ENCODE measurements around the gene SRMS. TPM values are rescaled to one million over a fixed set of nuclear protein-coding genes. Genes with fewer than 3 reads are reported as not detected.

SRMS gene
- total RNA-seq, 1 experiment from 2014 or later: 0.79 TPM

- Histone ChIP-seq H3K79me2 (ENCODE audit: insufficient read depth, low read length) (no peaks in the 10 kb centered on the region), H4K91ac (ENCODE audit: insufficient read length, low read depth, low read length) (no peak overlapping the region), H2BK120ac (ENCODE audit: low read depth, low read length, poor library complexity, severe bottlenecking) (no peak overlapping the region), H3K79me1 (ENCODE audit: insufficient read depth, low read depth, low read length, poor library complexity, severe bottlenecking) (no peaks in the 10 kb centered on the region), H4K5ac (ENCODE audit: insufficient read length, low read depth, low read length) (no peak overlapping the region), H4K8ac (replicated peaks; ENCODE audit: insufficient read length, low read depth, low read length) (no peak overlapping the region), H4K20me1 (ENCODE audit: control insufficient read depth, insufficient read depth, insufficient read length) (no peaks in the 10 kb centered on the region), H3K56ac (ENCODE audit: insufficient read length, low read depth, low read length) (no peak overlapping the region), H2BK12ac (ENCODE audit: insufficient read length, low read depth, low read length) (no peak overlapping the region), H3K27ac (ENCODE audit: insufficient read length, low read depth, low read length) (no peak overlapping the region), H3K4ac (ENCODE audit: low read depth, low read length) (no peak overlapping the region), H2AK5ac (ENCODE audit: insufficient read length, low read length) (no peak overlapping the region), H3K18ac (ENCODE audit: insufficient read length, low read depth, low read length) (no peak overlapping the region), H2BK5ac (ENCODE audit: insufficient read length, low read length) (no peak overlapping the region), H3K9me3 (ENCODE audit: control insufficient read depth, low read depth, low read length) (no peaks in the 10 kb centered on the region), H3K27me3 (ENCODE audit: insufficient read depth, low read length) (no peaks in the 10 kb centered on the region), H3K14ac (ENCODE audit: insufficient read depth, low read length) (no peak overlapping the region), H2BK20ac (ENCODE audit: low read depth, low read length, poor library complexity, severe bottlenecking) (no peak overlapping the region), H3K9ac (ENCODE audit: extremely low read depth, insufficient read length, low read length) (no peak overlapping the region), H3K4me1 (ENCODE audit: insufficient read depth, low read length) (no peaks in the 10 kb centered on the region), H3K23me2 (ENCODE audit: insufficient read length, low read depth, low read length, poor library complexity, severe bottlenecking) (no peaks in the 10 kb centered on the region), H2BK15ac (ENCODE audit: low read depth, low read length) (no peak overlapping the region), H2AFZ (ENCODE audit: low read length) (no peak overlapping the region), H3T11ph (ENCODE audit: low read length) (no peak overlapping the region), H3K4me2 (ENCODE audit: insufficient read depth, insufficient read length, low read length) (no peak overlapping the region), H3K23ac (ENCODE audit: insufficient read length, low read depth, low read length) (no peak overlapping the region)
- no CpG with 5 or more reads among the region's 23 CpGs for WGBS (ENCODE audit: extremely low coverage, insufficient read length, low lambda C conversion rate)
- peak overlapping the region in 1 of 3 experiments; percentile 58; a peak in 3 of 7 replicates for H3K27ac Mint-ChIP-seq
- H3K36me3 Mint-ChIP-seq (ENCODE audit: insufficient read depth in 1 of 3, low read depth in 3 of 3): no peaks in the 10 kb centered on the region
- peaks cover 12 to 13% of the 10 kb centered on the region in 2 experiments for H3K4me1 Mint-ChIP-seq
- peaks cover 2% of the 10 kb centered on the region; the same call in 1 of the 2 replicates for H3K27me3 Mint-ChIP-seq (ENCODE audit: low read depth)
- H3K4me3 Mint-ChIP-seq: no peak overlapping the region
- TF ChIP-seq CTCF (conservative IDR thresholded peaks at IDR 0.05): no peak
- DNase-seq: no peak
- H3K9me3 Mint-ChIP-seq: no peaks in the 10 kb centered on the region
Observed at GRCh38 chr20:63582382-63583063, 35.0 kb upstream of the SRMS start.

Data from H9 (cell line).